COLO829 (cell line): ENCODE results near the gene KIF12.
"Not testable (repeated sequence)": the region's sequence is repeated elsewhere in the genome, so short reads cannot be mapped to it uniquely, and the experiment has no call there.

ENCODE experiments used
- DNase-seq: peaks from one replicate; pipeline ENCODE4 v3.0.0; 2012; ENCODE audit warnings: low spot score

KIF12 gene

GRCh38 chr9:114098936-114099668 lies at the start of gene KIF12:
TSS of gene KIF12 (minus strand) at chr9:114099292. CDS start at chr9:114099276, 16 bp downstream.
- DNase-seq = no peak

- DNase-seq = no peak
Observed at GRCh38 chr9:114146735-114147134, 47.6 kb upstream of the KIF12 start.

GRCh38 chr9:114143234-114143633 lies 44.1 kb upstream of the KIF12 start:
- no peak for DNase-seq

GRCh38 chr9:114141553-114142402 lies 42.7 kb upstream of the KIF12 start:
- no peak for DNase-seq

- DNase-seq = no peak
Observed at GRCh38 chr9:114140850-114141249, 41.8 kb upstream of the KIF12 start.

GRCh38 chr9:114140401-114140800 lies 41.3 kb upstream of the KIF12 start:
- DNase-seq = no peak

- no peak for DNase-seq
Observed at GRCh38 chr9:114139071-114139470, 40.0 kb upstream of the KIF12 start.

GRCh38 chr9:114138552-114138971 lies 39.5 kb upstream of the KIF12 start:
- DNase-seq = no peak

GRCh38 chr9:114137831-114138230 lies 38.7 kb upstream of the KIF12 start:
- DNase-seq = no peak

GRCh38 chr9:114134827-114135396 lies 35.8 kb upstream of the KIF12 start:
- no peak for DNase-seq

- DNase-seq = no peak
Observed at GRCh38 chr9:114132550-114132918, 33.4 kb upstream of the KIF12 start.

GRCh38 chr9:114131808-114132549 lies 32.9 kb upstream of the KIF12 start:
- DNase-seq = no peak

- no peak for DNase-seq
Observed at GRCh38 chr9:114130624-114131277, 31.7 kb upstream of the KIF12 start.

- DNase-seq = no peak
Observed at GRCh38 chr9:114130141-114130540, 31.0 kb upstream of the KIF12 start.

GRCh38 chr9:114128759-114129158 lies 29.7 kb upstream of the KIF12 start:
- not testable (repeated sequence) for DNase-seq

GRCh38 chr9:114126247-114127060 lies 27.4 kb upstream of the KIF12 start:
- DNase-seq = no peak

GRCh38 chr9:114125476-114126013 lies 26.5 kb upstream of the KIF12 start:
- DNase-seq = no peak

- DNase-seq = no peak
Observed at GRCh38 chr9:114124666-114125475, 25.8 kb upstream of the KIF12 start.

GRCh38 chr9:114124138-114124537 lies 25.0 kb upstream of the KIF12 start:
- DNase-seq = no peak
